GM19193 (cell line): ENCODE measurements around the gene ERFL.

Experiments used
- POLR2A ChIP-seq: IDR thresholded peaks from 4 replicates; pipeline ENCODE4 v1.6.1; 2011; ENCODE audit not compliant: insufficient read depth, insufficient read length; ENCODE audit errors: extremely low read depth

Gene ERFL

GRCh38 chr19:41887711-41888382, 40.4 kb downstream of the ERFL start:
- no peak for TF ChIP-seq POLR2A

- peak; percentile 35 for TF ChIP-seq POLR2A
These were observed 41.2 kb downstream of the ERFL start for GRCh38 chr19:41886761-41887710.

GRCh38 chr19:41883821-41884733, 44.2 kb downstream of the ERFL start:
- peak; percentile 93 for TF ChIP-seq POLR2A

GRCh38 chr19:41883463-41883820, 44.8 kb downstream of the ERFL start:
- TF ChIP-seq POLR2A: no peak

GRCh38 chr19:41882568-41883462, 45.4 kb downstream of the ERFL start, which contains the start of gene ARHGEF1:
TSS of gene ARHGEF1 (plus strand) at chr19:41883184. CDS start at chr19:41888083, 4,899 bp downstream.
- peak; percentile 62 for TF ChIP-seq POLR2A

GRCh38 chr19:41880329-41880708, 47.9 kb downstream of the ERFL start:
- TF ChIP-seq POLR2A: no peak

GRCh38 chr19:41879670-41880328, 48.5 kb downstream of the ERFL start:
- TF ChIP-seq POLR2A: no peak

- TF ChIP-seq POLR2A: no peak
These were observed 49.2 kb downstream of the ERFL start for GRCh38 chr19:41879080-41879479.

GRCh38 chr19:41877916-41878905, 50.0 kb downstream of the ERFL start:
- TF ChIP-seq POLR2A: peak; percentile 80

GRCh38 chr19:41876847-41877832, 51.1 kb downstream of the ERFL start, which contains the start of gene CD79A:
TSS of gene CD79A (plus strand) at chr19:41877279. CDS start at chr19:41877305, 26 bp downstream.
- TF ChIP-seq POLR2A: peak; percentile 81
